IMR-90 (cell line): ENCODE results near the gene FOXK2. TPM values are rescaled to one million over a fixed set of nuclear protein-coding genes. Genes with fewer than 3 reads are reported as not detected.
"Not testable (repeated sequence)": the region's sequence is repeated elsewhere in the genome, so short reads cannot be mapped to it uniquely, and the experiment has no call there.

ENCODE experiments used
- ATAC-seq: fragments of 200-7000 bp; cut with Tn5 transposase; 2 replicates; pipeline ENCODE4 v1.9.1; 2020; ENCODE audit warnings: low read depth, mild to moderate bottlenecking, moderate library complexity
- BruUV-seq: library from RNA; stranded (reverse); fragments of 400-500 nt; replicated peaks from 2 replicates; lab custom pipeline; 2021; lab: Mats Ljungman, UMichigan
- CTCF ChIA-PET: fragments of 300-600 bp; formaldehyde crosslinking; extraction: SDS; loops from one replicate; lab custom pipeline; 2021; ENCODE audit warnings: antibody characterized with exemption; lab: Yijun Ruan, JAX
- POLR2A ChIA-PET: fragments of 300-600 bp; sonication (Branson Sonifier 250); formaldehyde crosslinking; loops from one replicate; lab custom pipeline; 2022; ENCODE audit warnings: antibody characterized with exemption; ENCODE audit not compliant: unreplicated experiment; lab: Charles Lee
- DNase-seq: peaks from one replicate; pipeline ENCODE4 v3.0.0; 2013
- H2AFZ ChIP-seq: replicated peaks from 2 replicates; pipeline ENCODE3; 2013; ENCODE audit warnings: low read length, mild to moderate bottlenecking; ENCODE audit not compliant: poor library complexity
- H2AK5ac ChIP-seq: 2 replicates; pipeline ENCODE4 v1.6.1; 2013; ENCODE audit warnings: low read depth, low read length, inconsistent platforms
- H2AK9ac ChIP-seq: replicated peaks from 2 replicates; pipeline ENCODE3; 2013; ENCODE audit warnings: mild to moderate bottlenecking, low read depth, low read length, moderate library complexity; ENCODE audit not compliant: poor library complexity
- H2BK120ac ChIP-seq: 2 replicates; pipeline ENCODE4 v1.6.1; 2013; ENCODE audit warnings: low read depth, low read length, inconsistent platforms
- H2BK15ac ChIP-seq: 3 replicates; pipeline ENCODE4 v1.6.1; 2013; ENCODE audit warnings: low read depth, low read length, inconsistent platforms
- H2BK20ac ChIP-seq: 2 replicates; pipeline ENCODE4 v1.6.1; 2013; ENCODE audit warnings: low read depth, mild to moderate bottlenecking, inconsistent platforms, low read length, moderate library complexity
- H2BK5ac ChIP-seq: 2 replicates; pipeline ENCODE4 v1.6.1; 2013; ENCODE audit warnings: mild to moderate bottlenecking, low read depth, low read length, inconsistent platforms; ENCODE audit not compliant: poor library complexity, severe bottlenecking
- H3K14ac ChIP-seq: replicated peaks from 2 replicates; pipeline ENCODE4 v1.6.1; 2013; ENCODE audit warnings: low read depth, low read length, inconsistent platforms
- H3K18ac ChIP-seq: 2 replicates; pipeline ENCODE4 v1.6.1; 2013; ENCODE audit warnings: low read depth, low read length, control low read depth
- H3K23ac ChIP-seq: 2 replicates; pipeline ENCODE4 v1.6.1; 2013; ENCODE audit warnings: low read depth, low read length, inconsistent platforms
- H3K27ac ChIP-seq: 2 replicates; pipeline ENCODE4 v1.5.1; 2013; ENCODE audit warnings: mild to moderate bottlenecking, control low read depth, low read length; ENCODE audit not compliant: insufficient read depth
- H3K27me3 ChIP-seq: 2 replicates; pipeline ENCODE4 v1.6.1; 2013; ENCODE audit warnings: low read length; ENCODE audit not compliant: control insufficient read depth, insufficient read depth
- H3K36me3 ChIP-seq: 2 replicates; pipeline ENCODE4 v1.6.1; 2013; ENCODE audit warnings: low read length, mixed read lengths; ENCODE audit not compliant: control insufficient read depth, insufficient read depth
- H3K4ac ChIP-seq: 2 replicates; pipeline ENCODE4 v1.6.1; 2013; ENCODE audit warnings: low read depth, low read length, inconsistent platforms
- H3K4me1 ChIP-seq: 2 replicates; pipeline ENCODE4 v1.6.1; 2013; ENCODE audit warnings: low read length, mixed read lengths; ENCODE audit not compliant: control insufficient read depth, insufficient read depth
- H3K4me2 ChIP-seq: 2 replicates; pipeline ENCODE4 v1.6.1; 2013; ENCODE audit warnings: low read depth, mild to moderate bottlenecking, control low read depth, low read length, moderate library complexity
- H3K4me3 ChIP-seq: 2 replicates; pipeline ENCODE4 v1.5.1; 2013; ENCODE audit warnings: low read depth, mild to moderate bottlenecking, control low read depth, low read length, moderate library complexity; ENCODE audit not compliant: insufficient read depth
- H3K56ac ChIP-seq: 2 replicates; pipeline ENCODE4 v1.6.1; 2013; ENCODE audit warnings: low read length, inconsistent platforms; ENCODE audit not compliant: insufficient read depth; ENCODE audit errors: extremely low read depth
- H3K79me1 ChIP-seq, 2 experiments: 2 replicates each; pipeline ENCODE4 v1.6.1; 2013; ENCODE audit warnings: low read length in 2 of 2, inconsistent platforms in 1 of 2, low read depth in 1 of 2
- H3K9ac ChIP-seq: 2 replicates; pipeline ENCODE4 v1.6.1; 2013; ENCODE audit warnings: low read depth, low read length, control low read depth
- H3K9me1 ChIP-seq: 2 replicates; pipeline ENCODE4 v1.6.1; 2013; ENCODE audit warnings: low read length, inconsistent platforms; ENCODE audit not compliant: insufficient read depth
- H3K9me3 ChIP-seq: 2 replicates; pipeline ENCODE4 v1.6.1; 2013; ENCODE audit warnings: low read length; ENCODE audit not compliant: control insufficient read depth, insufficient read depth
- H4K20me1 ChIP-seq: 2 replicates; pipeline ENCODE4 v1.6.1; 2013; ENCODE audit warnings: low read length, inconsistent platforms; ENCODE audit not compliant: insufficient read depth
- H4K5ac ChIP-seq: 2 replicates; pipeline ENCODE4 v1.6.1; 2013; ENCODE audit warnings: mild to moderate bottlenecking, low read depth, low read length, control low read depth
- H4K8ac ChIP-seq, 2 experiments: 2 replicates each; pipeline ENCODE4 v1.6.1; 2013; ENCODE audit warnings: low read depth in 2 of 2, low read length in 2 of 2, control low read depth in 1 of 2, inconsistent platforms in 1 of 2
- H4K91ac ChIP-seq: 2 replicates; pipeline ENCODE4 v1.6.1; 2013; ENCODE audit warnings: low read depth, low read length, inconsistent platforms; ENCODE audit not compliant: insufficient read depth
- WGBS, 2 experiments: methylation state at CpG; one replicate each; pipeline versions ENCODE4 v1.1.5 to v1.1.7; 2013; ENCODE audit warnings: missing lambda C conversion rate in 2 of 2; ENCODE audit not compliant: insufficient read length in 1 of 2; ENCODE audit errors: extremely low coverage in 2 of 2; 5-methylcytosine and 5-hydroxymethylcytosine counted together
- dilution Hi-C: fragments of 300-500 bp; cut with HindIII; formaldehyde crosslinking; loops from one replicate; pipeline ENCODE4 v1.14.3; 2018; ENCODE audit warnings: low sequenced_read_pairs; ENCODE audit not compliant: unreplicated experiment
- in situ Hi-C: fragments of 300-500 bp; cut with MboI; formaldehyde crosslinking; loops from 3 replicates; pipeline ENCODE4 v1.14.3; 2019; ENCODE audit warnings: low sequenced_read_pairs, inconsistent platforms, mixed read lengths
- intact Hi-C: fragments of 100-400 bp; cut with micrococcal nuclease; formaldehyde crosslinking; loops from 2 replicates; pipeline ENCODE4 v1.10.0; 2022
- polyA plus RNA-seq, 3 experiments: library from polyadenylated mRNA; depleted of rRNA; stranded (reverse); fragments of >200 nt; gene quantifications; 2 replicates each; pipeline ENCODE4 v1.2.3, GENCODE V29; 2012; ENCODE audit warnings: low replicate concordance in 1 of 3
- total RNA-seq: library from RNA; depleted of rRNA; stranded (reverse); fragments of >200 nt; gene quantifications from 2 replicates; pipeline ENCODE4 v1.2.3, GENCODE V29; 2012

FOXK2 gene
- total and polyA plus RNA-seq, 2 of the 4 experiments (the other 2 are of a cell fraction) = 12.5 to 20.0 TPM

DNA sequence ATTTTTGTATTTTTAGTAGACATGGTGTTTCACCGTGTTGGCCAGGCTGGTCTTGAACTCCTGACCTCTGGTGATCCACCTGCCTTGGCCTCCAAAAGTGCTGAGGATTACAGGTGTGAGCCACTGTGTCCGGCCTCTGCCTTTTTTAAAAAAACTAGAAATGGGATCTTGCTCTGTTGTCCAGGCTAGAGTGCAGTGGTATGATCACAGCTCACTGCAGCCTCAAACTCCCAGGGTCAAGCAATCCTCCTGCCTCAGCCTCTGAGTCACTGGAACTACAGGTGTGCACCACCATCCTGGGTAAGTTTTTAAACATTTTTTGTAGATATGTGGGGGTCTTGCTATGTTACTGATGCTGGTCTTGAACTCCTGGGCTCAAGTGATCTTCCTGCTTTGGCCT, 38.0 kb downstream of the FOXK2 start:
- Histone ChIP-seq H4K20me1 (peaks cover 90% of the 10 kb centered on the region), H3K79me1 (peaks cover 28 to 78% of the 10 kb centered on the region in 2 experiments), H3K9me1 (peaks cover 26% of the 10 kb centered on the region)
- H3K27ac ChIP-seq, DNase-seq, H2BK15ac ChIP-seq, CTCF ChIA-PET, H3K36me3 ChIP-seq, H4K5ac ChIP-seq, H4K91ac ChIP-seq, ATAC-seq, dilution Hi-C loops, H3K14ac ChIP-seq, H3K56ac ChIP-seq, H3K9ac ChIP-seq, BruUV-seq, H3K27me3 ChIP-seq, H3K9me3 ChIP-seq, H3K18ac ChIP-seq, H2AFZ ChIP-seq, H3K4ac ChIP-seq, H2BK120ac ChIP-seq, intact Hi-C loops, H3K4me2 ChIP-seq, H2AK9ac ChIP-seq, H2AK5ac ChIP-seq, H3K4me3 ChIP-seq, H2BK5ac ChIP-seq, H2BK20ac ChIP-seq, H3K4me1 ChIP-seq, H4K8ac ChIP-seq, POLR2A ChIA-PET, H3K23ac ChIP-seq: not testable (repeated sequence)
- 100% methylated on average over 1 of the region's 2 CpGs; no CpG with 5 or more reads in 1 of the 2 experiments for WGBS, 2 experiments
- in situ Hi-C loops = loop anchor here (10.0 kb wide), 1 partner anchor 203 kb away; the partner anchor contains the start of gene TEX19
